ENCODE results near the gene ADGRA1.
"Not testable (repeated sequence)": the region's sequence is repeated elsewhere in the genome, so short reads cannot be mapped to it uniquely, and the experiment has no call there.

Gene ADGRA1

DNA sequence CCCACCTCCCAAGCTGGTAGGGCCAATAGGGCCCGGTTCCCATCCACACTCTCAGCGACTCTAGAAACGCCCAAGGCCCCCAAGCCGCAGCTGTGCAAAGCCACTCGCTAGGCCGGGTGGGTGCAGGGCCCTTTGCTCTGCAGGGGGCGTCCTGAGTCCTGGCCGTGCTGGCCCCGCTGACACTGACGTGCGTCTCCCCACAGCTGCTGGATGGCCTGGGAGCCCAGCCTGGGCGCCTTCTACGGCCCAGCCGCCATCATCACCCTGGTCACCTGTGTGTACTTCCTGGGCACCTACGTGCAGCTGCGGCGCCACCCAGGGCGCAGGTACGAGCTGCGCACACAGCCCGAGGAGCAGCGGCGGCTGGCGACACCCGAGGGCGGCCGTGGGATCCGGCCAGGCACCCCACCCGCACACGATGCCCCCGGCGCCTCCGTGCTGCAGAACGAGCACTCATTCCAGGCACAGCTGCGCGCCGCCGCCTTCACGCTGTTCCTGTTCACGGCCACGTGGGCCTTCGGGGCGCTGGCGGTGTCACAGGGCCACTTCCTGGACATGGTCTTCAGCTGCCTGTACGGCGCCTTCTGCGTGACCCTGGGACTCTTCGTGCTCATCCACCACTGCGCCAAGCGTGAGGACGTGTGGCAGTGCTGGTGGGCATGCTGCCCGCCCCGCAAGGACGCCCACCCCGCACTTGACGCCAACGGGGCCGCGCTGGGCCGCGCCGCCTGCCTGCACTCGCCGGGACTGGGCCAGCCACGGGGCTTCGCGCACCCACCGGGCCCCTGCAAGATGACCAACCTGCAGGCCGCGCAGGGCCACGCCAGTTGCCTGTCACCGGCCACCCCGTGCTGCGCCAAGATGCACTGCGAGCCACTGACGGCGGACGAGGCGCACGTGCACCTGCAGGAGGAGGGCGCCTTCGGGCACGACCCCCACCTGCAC is 40.7 kb downstream of the ADGRA1 start:
- no peak for DNase-seq (ENCODE audit: low read depth in 2 of 2)

- no peak for DNase-seq (ENCODE audit: low read depth in 2 of 2)
These were observed 41.5 kb downstream of the ADGRA1 start for GRCh38 chr10:133129071-133129858.

GRCh38 chr10:133129859-133130495 is 42.3 kb downstream of the ADGRA1 start:
- DNase-seq (ENCODE audit: low read depth in 2 of 2), result no peak

DNA sequence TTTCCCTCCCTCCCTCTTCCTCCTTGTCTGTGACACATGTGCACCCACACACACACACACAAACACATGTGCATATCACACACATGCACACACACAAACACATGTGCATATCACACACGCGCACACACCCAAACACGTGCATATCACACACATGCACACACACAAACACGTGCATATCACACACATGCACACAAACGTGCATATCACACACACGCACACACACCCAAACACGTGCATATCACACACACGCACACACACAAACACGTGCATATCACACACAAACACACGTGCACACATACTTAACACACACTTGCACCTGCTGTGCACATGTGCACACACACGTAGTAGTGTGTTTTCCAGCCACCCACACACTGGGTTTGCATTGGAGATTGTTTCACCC is 42.9 kb downstream of the ADGRA1 start:
- DNase-seq (ENCODE audit: low read depth in 2 of 2), result no peak

- no peak for DNase-seq (ENCODE audit: low read depth in 2 of 2)
These were observed 43.3 kb downstream of the ADGRA1 start for GRCh38 chr10:133131053-133131452.

- DNase-seq (ENCODE audit: low read depth in 2 of 2), result no peak
These were observed 44.2 kb downstream of the ADGRA1 start for GRCh38 chr10:133131734-133132472.

- DNase-seq (ENCODE audit: low read depth in 2 of 2), result no peak
These were observed 45.0 kb downstream of the ADGRA1 start for GRCh38 chr10:133132473-133133291.

GRCh38 chr10:133133471-133134231 is 45.9 kb downstream of the ADGRA1 start:
- no peak for DNase-seq (ENCODE audit: low read depth in 2 of 2)

GRCh38 chr10:133134411-133135115 is 46.8 kb downstream of the ADGRA1 start:
- DNase-seq (ENCODE audit: low read depth in 2 of 2), result no peak

DNA sequence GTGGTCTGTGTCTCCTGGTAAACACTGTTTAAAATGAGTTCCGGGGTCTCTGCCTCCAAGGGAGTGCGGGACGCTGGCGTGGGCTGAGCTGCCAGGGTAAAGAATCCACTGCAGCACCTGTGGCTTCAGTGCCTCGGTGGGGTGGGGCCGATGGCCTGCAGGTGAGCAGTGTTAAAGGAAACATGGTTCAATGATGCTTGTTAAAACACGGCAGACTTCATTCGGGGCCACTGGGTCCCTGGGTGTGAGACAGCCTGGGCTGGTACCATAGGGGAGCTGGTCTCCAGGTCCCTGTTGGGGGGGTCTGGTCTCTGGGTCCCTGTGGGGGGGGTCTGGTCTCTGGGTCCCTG is 47.4 kb downstream of the ADGRA1 start:
- DNase-seq (ENCODE audit: low read depth in 2 of 2), result no peak

DNA sequence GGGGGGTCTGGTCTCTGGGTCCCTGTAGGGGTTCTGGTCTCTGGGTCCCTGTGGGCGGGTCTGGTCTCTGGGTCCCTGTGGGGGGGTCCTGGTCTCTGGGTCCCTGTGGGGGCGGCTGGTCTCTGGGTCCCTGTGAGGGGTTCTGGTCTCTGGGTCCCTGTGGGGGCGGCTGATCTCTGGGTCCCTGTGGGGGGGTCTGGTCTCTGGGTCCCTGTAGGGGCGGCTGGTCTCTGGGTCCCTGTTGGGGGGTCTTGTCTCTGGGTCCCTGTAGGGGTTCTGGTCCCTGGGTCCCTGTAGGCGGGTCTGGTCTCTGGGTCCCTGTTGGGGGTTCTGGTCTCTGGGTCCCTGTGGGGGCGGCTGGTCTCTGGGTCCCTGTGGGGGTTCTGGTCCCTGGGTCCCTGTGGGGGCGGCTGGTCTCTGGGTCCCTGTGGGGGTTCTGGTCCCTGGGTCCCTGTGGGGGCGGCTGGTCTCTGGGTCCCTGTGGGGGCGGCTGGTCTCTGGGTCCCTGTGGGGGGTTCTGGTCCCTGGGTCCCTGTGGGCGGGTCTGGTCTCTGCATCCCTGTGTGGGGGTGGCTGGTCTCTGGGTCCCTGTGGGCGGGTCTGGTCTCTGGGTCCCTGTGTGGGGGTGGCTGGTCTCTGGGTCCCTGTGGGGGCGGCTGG is 49.9 kb downstream of the ADGRA1 start:
- not testable (repeated sequence) for DNase-seq (ENCODE audit: low read depth in 2 of 2)

DNA sequence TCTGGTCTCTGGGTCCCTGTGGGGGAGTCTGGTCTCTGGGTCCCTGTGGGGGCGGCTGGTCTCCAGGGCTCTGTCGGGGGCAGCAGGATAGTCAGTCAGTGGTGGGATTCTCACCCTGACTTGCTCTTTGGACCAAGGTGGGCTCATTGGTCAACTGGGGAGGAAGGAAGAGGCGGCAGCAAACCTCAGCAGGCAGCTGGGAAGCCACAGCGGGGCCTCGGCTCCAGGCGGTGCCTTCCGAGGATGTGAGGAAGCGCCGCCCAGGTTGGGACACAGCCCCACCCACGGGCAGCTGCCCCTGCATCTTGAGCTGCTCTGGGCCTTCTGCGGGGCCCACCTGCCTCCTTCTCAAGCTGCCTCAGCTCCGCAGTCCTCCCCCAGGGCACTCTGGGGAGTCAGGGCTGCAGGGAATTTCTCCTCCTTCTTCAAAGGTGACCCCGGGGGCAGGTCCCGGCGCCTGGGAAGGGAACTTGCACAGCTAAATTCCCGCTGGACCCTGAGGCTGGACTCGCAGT is 51.9 kb downstream of the ADGRA1 start:
- no peak for DNase-seq (ENCODE audit: low read depth in 2 of 2)

- no peak for DNase-seq (ENCODE audit: low read depth in 2 of 2)
These were observed 52.9 kb downstream of the ADGRA1 start for GRCh38 chr10:133140417-133141143.

- no peak for DNase-seq (ENCODE audit: low read depth in 2 of 2)
These were observed 53.6 kb downstream of the ADGRA1 start for GRCh38 chr10:133141144-133141957.

DNA sequence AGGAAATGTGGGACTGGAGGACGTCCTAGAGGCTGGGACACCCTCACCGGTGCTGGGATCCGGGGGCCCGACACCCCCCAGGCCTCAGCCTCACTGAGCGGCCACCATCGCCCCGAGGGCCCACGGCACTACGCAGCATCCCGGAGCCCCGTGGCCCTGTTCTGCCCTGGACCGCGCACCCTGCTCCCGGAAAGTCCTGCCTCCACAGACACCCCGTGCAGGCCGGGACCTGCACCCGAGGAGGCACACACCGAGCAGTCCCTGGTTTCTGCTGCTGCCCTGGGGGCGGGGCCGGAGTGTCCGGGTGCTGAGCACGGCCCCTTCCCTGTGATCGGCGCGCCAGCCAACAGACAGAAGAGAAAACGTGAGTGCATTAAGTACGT is 54.2 kb downstream of the ADGRA1 start:
- no peak for DNase-seq (ENCODE audit: low read depth in 2 of 2)

DNA sequence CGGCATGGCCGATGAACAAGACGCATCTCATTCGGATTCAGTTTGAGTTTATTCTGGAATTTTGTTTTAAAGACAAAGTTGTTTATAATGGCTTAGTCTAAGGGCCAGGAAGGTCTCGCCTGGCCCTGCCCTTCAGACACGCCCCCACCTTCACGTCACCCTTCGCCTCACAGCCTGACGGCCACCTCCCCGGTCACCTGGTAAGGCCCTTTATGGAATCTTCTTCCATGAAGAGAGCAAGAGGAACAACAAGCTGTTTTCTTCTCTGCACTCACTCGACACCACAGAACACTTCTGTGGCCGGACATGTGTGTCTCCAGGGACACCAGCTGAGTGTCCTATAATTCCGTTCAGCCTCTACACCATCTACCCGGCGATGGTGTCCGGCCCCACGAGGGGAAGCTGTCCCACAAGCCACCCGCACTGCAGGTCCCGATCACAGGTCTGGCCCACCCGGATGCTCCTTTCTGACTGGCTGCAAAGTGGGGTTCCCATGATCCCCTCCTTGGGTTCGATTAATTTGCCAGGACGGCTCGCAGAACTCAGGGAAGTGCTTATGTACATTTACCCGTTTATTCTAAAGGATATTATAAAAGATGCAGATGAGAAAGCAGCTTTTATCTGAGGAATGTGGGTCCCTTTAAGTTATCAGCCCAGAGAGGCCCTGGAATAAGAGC is 54.9 kb downstream of the ADGRA1 start:
- DNase-seq (ENCODE audit: low read depth in 2 of 2), result no peak

GRCh38 chr10:133143200-133143533 is 55.4 kb downstream of the ADGRA1 start:
- DNase-seq (ENCODE audit: low read depth in 2 of 2), result no peak

Measured in activated CD8-positive, alpha-beta memory T cell treated with anti-CD3 and anti-CD28 coated beads for 4 hours (primary cell).